GM12874 (cell line): ENCODE results near the gene ASTN2.

ENCODE experiments used
- CTCF ChIP-seq: IDR thresholded peaks from 2 replicates; pipeline ENCODE4 v1.5.1; 2011; ENCODE audit warnings: low read depth, mild to moderate bottlenecking, control low read depth, low read length, moderate library complexity; ENCODE audit not compliant: insufficient read depth

The ASTN2 gene

GRCh38 chr9:117170567-117170966 is 244.3 kb downstream of the ASTN2 start:
- TF ChIP-seq CTCF, result no peak

- no peak for TF ChIP-seq CTCF
Observed at GRCh38 chr9:117169089-117169621, 245.7 kb downstream of the ASTN2 start.

GRCh38 chr9:117164512-117164911 is 250.3 kb downstream of the ASTN2 start:
- no peak for TF ChIP-seq CTCF

GRCh38 chr9:117160254-117160653 is 254.6 kb downstream of the ASTN2 start:
- TF ChIP-seq CTCF, result peak; percentile 15; the same call in 1 of the 2 replicates

- TF ChIP-seq CTCF, result no peak
Observed at GRCh38 chr9:117156771-117157535, 257.9 kb downstream of the ASTN2 start.

- no peak for TF ChIP-seq CTCF
Observed at GRCh38 chr9:117156144-117156688, 258.6 kb downstream of the ASTN2 start.

DNA sequence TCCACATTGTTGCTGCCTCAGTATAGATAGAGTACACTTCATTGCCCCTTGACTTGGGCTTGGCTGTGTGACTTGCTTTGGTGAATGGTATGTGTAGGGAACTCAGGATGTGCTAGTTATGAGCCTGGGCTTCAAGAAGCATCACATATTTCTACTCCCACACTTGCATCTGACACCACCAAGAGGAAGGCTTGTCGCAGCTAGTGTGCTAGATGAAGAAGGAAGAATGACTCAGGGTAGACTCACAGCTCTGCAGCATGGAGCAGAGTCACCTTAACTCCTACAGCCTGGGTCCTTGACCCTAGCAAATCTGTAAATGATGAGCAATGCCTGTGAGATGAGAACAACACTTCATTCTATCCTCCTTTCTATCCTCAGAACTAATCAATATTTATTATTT is 261.8 kb downstream of the ASTN2 start:
- TF ChIP-seq CTCF, result no peak
